OCI-LY3 (cell line): Measurements from ENCODE around the gene FANCF.

ENCODE experiments used
- H2AFZ ChIP-seq: fragments of 200-600, 300-600 bp; shearing (Covaris generic); 2 replicates; pipeline ENCODE4 v1.6.0; 2014; ENCODE audit warnings: antibody characterized with exemption, low read depth, low read length
- H3K27ac ChIP-seq: fragments of 200-600, 300-600 bp; sonication (generic); 2 replicates; pipeline ENCODE4 v1.5.1; 2014; ENCODE audit warnings: mild to moderate bottlenecking, low read length, moderate library complexity, mixed read lengths
- H3K27me3 ChIP-seq: fragments of 200-600, 300-600 bp; sonication (generic); 2 replicates; pipeline ENCODE4 v1.6.1; 2014; ENCODE audit warnings: low read depth, low read length, mixed read lengths
- H3K36me3 ChIP-seq: fragments of 200-600, 300-600 bp; sonication (generic); replicated peaks from 2 replicates; pipeline ENCODE3; 2014; ENCODE audit warnings: low read depth, low read length, mixed read lengths
- H3K4me1 ChIP-seq: fragments of 300-600, 200-600 bp; sonication (generic); 2 replicates; pipeline ENCODE4 v1.6.1; 2014; ENCODE audit warnings: low read length, mixed read lengths
- H3K4me2 ChIP-seq: fragments of 200-600, 300-600 bp; sonication (generic); 2 replicates; pipeline ENCODE4 v1.6.1; 2014; ENCODE audit warnings: low read length, mixed read lengths
- H3K4me3 ChIP-seq: fragments of 300-600, 200-600 bp; sonication (generic); 2 replicates; pipeline ENCODE4 v1.5.1; 2014; ENCODE audit warnings: antibody characterized with exemption, mild to moderate bottlenecking, low read length, moderate library complexity
- H3K79me2 ChIP-seq: fragments of 300-600, 200-600 bp; shearing (Covaris generic); 2 replicates; pipeline ENCODE4 v1.6.1; 2014; ENCODE audit warnings: mild to moderate bottlenecking, low read length, mixed read lengths
- H3K9ac ChIP-seq: fragments of 300-600, 200-600 bp; shearing (Covaris generic); 2 replicates; pipeline ENCODE4 v1.6.0; 2014; ENCODE audit warnings: mild to moderate bottlenecking, low read length, moderate library complexity
- H3K9me3 ChIP-seq: fragments of 200-600, 300-600 bp; shearing (Covaris generic); 2 replicates; pipeline ENCODE4 v1.6.1; 2014; ENCODE audit warnings: low read length, mixed read lengths; ENCODE audit not compliant: insufficient read depth
- H4K20me1 ChIP-seq: fragments of 200-600, 300-600 bp; sonication (generic); 2 replicates; pipeline ENCODE4 v1.6.1; 2016; ENCODE audit warnings: low read length, mixed read lengths; ENCODE audit not compliant: insufficient read depth
- CTCF ChIP-seq: fragments of 200-600, 300-600 bp; sonication (generic); IDR thresholded peaks from 2 replicates; pipeline ENCODE4 v1.5.1; 2014; ENCODE audit warnings: antibody characterized with exemption, low read length, low read depth
- EZH2phosphoT487 ChIP-seq: fragments of 200-600 bp; shearing (Covaris generic); IDR thresholded peaks from 2 replicates; pipeline ENCODE4 v1.6.1; 2018; ENCODE audit warnings: antibody characterized with exemption, mixed run types, low read depth

FANCF gene

GRCh38 chr11:22581354-22582150 is 44.1 kb downstream of the FANCF start:
- H3K36me3 ChIP-seq = no peaks in the 10 kb centered on the region
- H3K4me3 ChIP-seq = no peak overlapping the region
- no peak overlapping the region for H3K4me2 ChIP-seq
- H3K79me2 ChIP-seq = no peaks in the 10 kb centered on the region
- H3K4me1 ChIP-seq = no peaks in the 10 kb centered on the region
- no peaks in the 10 kb centered on the region for H4K20me1 ChIP-seq
- H3K9me3 ChIP-seq = no peaks in the 10 kb centered on the region
- TF ChIP-seq CTCF = no peak
- no peak for TF ChIP-seq EZH2phosphoT487
- no peak overlapping the region for H3K9ac ChIP-seq
- H3K27ac ChIP-seq = no peak overlapping the region
- H3K27me3 ChIP-seq = no peaks in the 10 kb centered on the region
- no peak overlapping the region for H2AFZ ChIP-seq

- Histone ChIP-seq H3K9ac (no peak overlapping the region), H3K27ac (no peak overlapping the region), H3K4me2 (no peak overlapping the region), H3K79me2 (no peaks in the 10 kb centered on the region), H4K20me1 (no peaks in the 10 kb centered on the region), H3K36me3 (no peaks in the 10 kb centered on the region), H3K4me1 (no peaks in the 10 kb centered on the region), H3K27me3 (no peaks in the 10 kb centered on the region), H3K4me3 (no peak overlapping the region), H3K9me3 (no peaks in the 10 kb centered on the region), H2AFZ (no peak overlapping the region)
- TF ChIP-seq CTCF = no peak
- TF ChIP-seq EZH2phosphoT487 = no peak
Measured at GRCh38 chr11:22577854-22578253, 47.8 kb downstream of the FANCF start.
